COLO668 (cell line): ENCODE measurements around the gene TBL1X.

ENCODE experiments used
- DNase-seq: peaks from one replicate; lab custom pipeline; 2025; ENCODE audit not compliant: unreplicated experiment; lab: John Stamatoyannopoulos, UW

The TBL1X gene

GRCh38 chrX:9619133-9619532, 154.3 kb downstream of the TBL1X start:
- DNase-seq = no peak

- no peak for DNase-seq
Observed at GRCh38 chrX:9619581-9619980, 154.7 kb downstream of the TBL1X start.

DNA sequence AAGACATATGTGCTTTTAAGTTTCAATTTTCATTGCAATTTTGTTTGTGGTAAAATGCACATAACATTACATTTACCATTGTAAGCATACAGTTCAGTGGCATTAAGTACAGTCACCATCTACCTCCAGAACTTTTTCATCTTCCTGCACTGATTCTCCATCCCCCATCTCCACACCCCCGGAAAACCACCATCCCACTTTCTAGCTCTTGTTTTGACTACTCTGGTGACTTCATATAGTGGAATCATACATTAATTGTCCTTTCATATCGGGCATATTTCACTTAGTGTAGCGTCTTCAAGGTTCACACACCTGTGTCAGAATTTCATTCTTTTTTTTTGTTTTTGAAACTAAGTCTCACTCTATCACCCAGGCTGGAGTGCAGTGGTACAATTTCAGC, 157.3 kb downstream of the TBL1X start:
- DNase-seq = no peak

DNA sequence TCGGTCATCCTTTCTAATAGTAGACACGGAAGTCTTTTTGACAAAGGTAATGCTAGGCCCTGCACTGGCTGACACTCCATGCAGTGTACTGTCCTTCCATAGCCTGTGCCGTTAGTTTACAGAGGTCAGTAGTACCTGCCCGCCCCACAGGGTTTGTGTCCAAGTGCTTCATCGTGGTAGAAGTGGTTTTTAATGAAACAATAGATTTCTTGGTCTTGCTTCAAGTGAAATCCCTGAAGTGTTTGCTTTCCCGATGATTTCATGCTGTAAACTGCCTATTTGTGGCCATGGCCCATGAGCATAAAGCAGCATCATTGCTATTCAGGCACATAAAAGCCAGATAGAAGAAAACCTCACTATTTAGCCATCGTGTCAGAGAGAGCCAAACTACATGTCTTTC, 161.5 kb downstream of the TBL1X start:
- DNase-seq = peak; percentile 8

DNA sequence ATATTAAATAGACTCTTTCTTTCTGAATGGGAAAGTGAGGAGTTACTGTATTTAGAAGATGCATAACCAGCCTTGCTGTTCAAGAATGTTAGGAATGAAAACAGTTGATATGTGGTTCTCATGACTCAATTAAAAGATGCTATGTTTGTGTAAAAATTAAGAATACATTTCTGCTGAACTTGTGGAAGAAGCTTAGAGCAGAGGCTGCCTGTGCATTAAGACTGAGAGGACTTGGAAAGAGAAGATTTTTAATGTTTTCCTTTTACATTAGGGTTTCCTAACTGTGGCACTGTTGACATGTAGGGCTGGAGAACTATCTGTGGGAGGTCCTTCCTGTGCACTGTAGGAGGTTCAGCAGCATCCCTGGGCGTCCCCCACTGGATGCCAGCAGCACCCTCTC, 163.1 kb downstream of the TBL1X start:
- DNase-seq = no peak

- DNase-seq = no peak
Observed at GRCh38 chrX:9628779-9629493, 164.1 kb downstream of the TBL1X start.

DNA sequence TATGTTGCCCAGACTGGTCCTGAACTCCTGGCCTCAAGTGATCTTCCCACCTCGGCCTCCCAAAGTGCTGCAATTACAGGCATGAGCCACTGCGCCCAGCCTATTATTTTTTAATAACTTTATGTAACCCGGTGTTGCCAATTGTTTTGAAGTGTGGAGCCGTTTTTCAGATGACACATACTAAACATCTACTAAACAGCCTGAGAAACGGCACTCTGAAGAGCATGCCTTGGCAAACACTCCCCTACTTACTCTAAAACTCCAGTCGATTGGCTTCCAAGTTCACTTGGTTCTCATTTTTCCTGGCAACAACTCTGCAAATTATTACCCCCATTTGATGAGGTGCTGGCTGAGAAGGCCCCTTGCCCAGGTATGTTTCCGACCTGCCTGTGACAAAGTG, 169.7 kb downstream of the TBL1X start:
- no peak for DNase-seq

DNA sequence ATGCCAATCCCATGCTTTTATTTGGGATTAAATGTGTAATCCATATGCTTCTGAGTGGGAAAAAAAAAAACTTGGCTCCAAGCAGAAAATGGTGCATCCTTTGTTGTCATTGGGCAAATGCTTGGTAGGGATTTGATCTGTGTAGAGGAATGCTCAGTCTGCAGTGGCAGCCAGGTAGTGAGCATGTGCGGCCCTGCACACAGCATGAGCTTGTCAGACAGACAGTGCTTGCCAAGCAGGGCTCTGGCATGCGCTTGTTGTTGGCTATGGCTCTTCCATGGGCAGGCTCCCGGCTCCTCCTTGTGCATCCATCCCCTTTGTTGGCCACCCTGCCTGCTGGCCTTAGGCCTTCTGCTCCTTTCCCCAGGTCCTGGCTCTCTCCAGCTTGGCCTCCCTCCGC, 170.5 kb downstream of the TBL1X start:
- no peak for DNase-seq

DNA sequence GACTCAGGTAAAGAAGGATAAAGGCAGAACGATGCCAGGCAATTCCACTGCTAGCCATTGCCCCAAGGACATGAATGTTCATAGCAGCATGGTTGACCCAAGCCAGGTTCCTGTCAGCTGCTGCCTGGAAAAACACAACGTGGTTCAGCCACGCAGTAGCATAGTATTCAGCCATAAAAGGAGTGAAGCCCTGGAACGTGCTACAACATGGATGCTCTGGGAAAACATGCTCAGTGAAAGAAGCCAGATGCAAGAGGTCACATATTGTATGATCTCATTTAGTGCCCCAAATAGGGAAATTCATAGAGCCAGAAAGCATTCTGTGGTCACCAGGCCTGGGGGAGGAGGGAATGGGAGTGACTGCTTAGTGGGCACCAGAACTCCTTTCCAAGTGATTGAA, 170.9 kb downstream of the TBL1X start:
- DNase-seq = no peak

- no peak for DNase-seq
Observed at GRCh38 chrX:9638871-9639270, 174.0 kb downstream of the TBL1X start.

GRCh38 chrX:9642270-9642995, 177.6 kb downstream of the TBL1X start:
- DNase-seq = no peak

DNA sequence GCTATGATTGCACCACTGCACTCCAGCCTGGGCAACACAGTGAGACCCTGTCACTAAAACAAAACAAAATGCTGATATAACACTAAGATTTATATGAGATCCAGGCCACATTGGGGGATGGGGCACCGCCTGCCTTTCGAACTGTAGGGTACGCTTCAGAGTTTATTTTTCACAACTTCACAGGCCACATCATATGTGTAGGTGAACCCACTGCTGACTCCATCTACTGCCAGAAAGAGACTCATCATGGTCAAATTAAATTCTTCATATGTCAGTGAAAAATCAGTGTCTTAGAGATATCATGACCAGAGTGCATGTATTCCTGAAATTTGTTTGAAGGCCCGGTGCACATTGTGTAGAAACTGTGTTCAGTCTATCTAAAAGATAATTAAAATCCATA, 178.9 kb downstream of the TBL1X start:
- DNase-seq = no peak

DNA sequence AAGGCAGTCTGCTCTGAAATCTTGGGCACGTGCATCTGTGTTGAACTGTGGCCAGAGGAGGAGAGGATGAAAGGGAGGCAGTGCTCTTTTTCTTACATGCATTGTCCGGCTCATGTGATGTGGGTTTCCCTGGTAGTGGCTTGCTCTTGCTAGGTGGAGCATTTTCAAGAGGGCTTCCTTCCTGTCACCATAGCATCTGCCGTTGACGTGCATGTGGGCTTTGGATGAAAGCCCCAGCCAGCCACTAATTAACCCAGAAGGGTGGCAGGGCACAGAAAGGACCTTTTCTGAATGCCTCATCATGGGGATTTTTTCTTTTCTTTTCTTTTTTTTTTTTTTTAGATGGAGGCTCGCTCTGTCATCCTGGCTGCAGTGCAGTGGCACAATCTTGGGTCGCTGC, 179.5 kb downstream of the TBL1X start:
- peak; percentile 1 for DNase-seq

DNA sequence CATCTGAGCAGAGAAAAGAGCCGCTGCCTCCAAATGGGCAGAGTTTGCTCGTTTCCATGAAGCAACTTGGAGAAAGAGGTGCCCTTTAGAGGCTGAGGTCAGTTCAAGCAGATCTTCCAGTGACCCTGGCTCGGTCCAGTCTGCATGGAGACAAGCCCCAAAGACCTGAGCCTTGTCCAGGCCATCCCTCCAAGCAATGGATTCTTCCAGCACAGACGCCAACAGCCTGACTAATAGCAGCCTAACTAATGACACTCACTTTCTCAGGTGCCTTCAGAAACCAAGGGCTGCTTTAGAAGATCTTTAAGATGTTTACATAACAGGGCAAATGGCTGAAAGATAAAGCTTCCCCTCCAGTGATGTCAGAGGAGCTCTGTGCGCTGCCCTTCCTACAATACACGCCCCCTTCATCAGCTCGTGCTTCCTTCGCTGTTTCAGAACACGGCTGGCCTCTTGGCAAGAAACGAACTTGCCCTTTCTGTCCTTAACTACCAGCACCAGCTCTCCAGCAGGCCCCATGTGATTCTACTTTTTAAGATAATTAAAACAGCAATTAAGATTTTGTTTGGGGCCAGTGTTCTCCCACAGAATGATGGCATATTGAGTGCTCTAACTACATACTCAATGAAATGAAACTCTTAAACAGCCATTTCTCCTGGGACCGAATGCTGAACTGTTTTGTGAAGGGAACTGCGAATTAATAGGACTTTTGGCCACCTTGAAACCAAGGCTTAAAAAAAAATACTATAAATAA, 181.8 kb downstream of the TBL1X start:
- no peak for DNase-seq

GRCh38 chrX:9647431-9647830, 182.6 kb downstream of the TBL1X start:
- no peak for DNase-seq

- no peak for DNase-seq
Observed at GRCh38 chrX:9650091-9650490, 185.2 kb downstream of the TBL1X start.

DNA sequence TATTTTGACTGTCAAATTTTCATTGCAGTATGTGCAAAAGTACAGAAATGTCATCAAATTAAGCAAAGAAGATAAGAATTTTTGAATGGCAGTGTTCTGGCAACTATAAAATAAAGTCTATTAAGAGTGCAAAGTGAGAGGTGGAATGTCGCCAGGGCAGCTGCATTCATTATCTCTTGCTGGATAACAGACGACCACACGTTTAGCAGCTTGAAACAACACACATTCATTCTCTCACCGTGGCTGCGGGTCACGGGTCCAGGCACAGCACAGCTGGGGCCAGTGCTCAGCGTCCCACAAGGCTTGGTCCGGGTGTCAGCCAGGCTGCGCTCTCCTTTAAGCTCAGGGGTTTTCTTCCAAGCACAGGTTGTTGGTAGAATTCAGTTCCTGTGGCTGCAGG, 186.9 kb downstream of the TBL1X start:
- DNase-seq = no peak

DNA sequence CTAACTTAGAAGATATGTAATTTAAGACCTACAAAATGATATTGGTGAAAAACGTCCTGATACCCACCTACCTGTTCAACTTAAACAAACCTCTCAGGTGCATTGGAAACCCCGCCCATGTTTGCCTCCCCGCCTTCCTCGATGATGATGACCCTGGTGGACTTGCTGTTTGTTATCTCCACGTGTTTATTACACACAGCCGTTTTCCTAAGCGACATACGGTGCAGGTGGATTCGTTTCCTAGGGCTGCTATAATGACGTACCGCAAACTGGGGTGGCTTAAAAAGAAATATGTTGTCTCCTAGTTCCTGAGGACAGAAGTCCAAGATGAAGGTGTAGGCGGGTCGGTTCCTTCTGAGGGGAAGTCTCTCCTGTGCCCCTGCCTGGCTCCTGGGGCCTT, 190.1 kb downstream of the TBL1X start:
- DNase-seq = peak; percentile 8

- peak; percentile 65 for DNase-seq
Observed at GRCh38 chrX:9656277-9656676, 191.4 kb downstream of the TBL1X start.

- peak; percentile 5 for DNase-seq
Observed at GRCh38 chrX:9656871-9657270, 192.0 kb downstream of the TBL1X start.

- DNase-seq = no peak
Observed at GRCh38 chrX:9657590-9658256, 192.9 kb downstream of the TBL1X start.

GRCh38 chrX:9658409-9658808, 193.6 kb downstream of the TBL1X start:
- no peak for DNase-seq
